PC-3 (cell line): ENCODE measurements around the gene TMA7. TPM values are rescaled to one million over a fixed set of nuclear protein-coding genes. Genes with fewer than 3 reads are reported as not detected.

ENCODE experiments used
- total RNA-seq: library from RNA; depleted of rRNA; stranded (reverse); fragments of >200 nt; gene quantifications from 2 replicates; pipeline ENCODE4 v1.2.3, GENCODE V29; 2014; rRNA removed

The TMA7 gene
- total RNA-seq, 1 experiment from 2014 or later = 517 TPM

Other genes with a start within 250 kb of the TMA7 start
- not detected in 2 replicates for gene CAMP, start 216.8 kb upstream of the TMA7 start, total RNA-seq
- 9.4 and 10.2 TPM in 2 replicates for gene ZNF589, start 199.2 kb upstream of the TMA7 start, total RNA-seq
- gene NME6, start 138.9 kb upstream of the TMA7 start, total RNA-seq = 35.2 and 37.4 TPM in 2 replicates
- gene SPINK8, start 106.6 kb upstream of the TMA7 start, total RNA-seq = not detected in 2 replicates
- not detected in 2 replicates for gene FBXW12, start 68.0 kb upstream of the TMA7 start, total RNA-seq
- gene PLXNB1, start 10.2 kb upstream of the TMA7 start, total RNA-seq = 31.8 and 35.4 TPM in 2 replicates
- gene CCDC51, start 138 bp upstream of the TMA7 start, total RNA-seq = 27.8 and 30.9 TPM in 2 replicates
- gene ATRIP, start 6.5 kb downstream of the TMA7 start, total RNA-seq = 13.9 and 16.1 TPM in 2 replicates
- 159 and 164 TPM in 2 replicates for gene SHISA5, start 63.9 kb downstream of the TMA7 start, total RNA-seq
- 33.5 and 35.2 TPM in 2 replicates for gene PFKFB4, start 116.5 kb downstream of the TMA7 start, total RNA-seq
- 0.81 and 0.91 TPM in 2 replicates for gene UCN2, start 123.5 kb downstream of the TMA7 start, total RNA-seq
- gene COL7A1, start 155.1 kb downstream of the TMA7 start, total RNA-seq = 7.9 and 10.6 TPM in 2 replicates
- 575 and 622 TPM in 2 replicates for gene UQCRC1, start 169.4 kb downstream of the TMA7 start, total RNA-seq
- gene TMEM89, start 181.5 kb downstream of the TMA7 start, total RNA-seq = not detected in 2 replicates
- gene SLC26A6, start 195.2 kb downstream of the TMA7 start, total RNA-seq = 38.1 and 44.9 TPM in 2 replicates
- gene CELSR3, start 222.6 kb downstream of the TMA7 start, total RNA-seq = 0.92 and 1.1 TPM in 2 replicates
- 56.3 and 66.8 TPM in 2 replicates for gene NCKIPSD, start 245.7 kb downstream of the TMA7 start, total RNA-seq